ENCODE results near the gene FMNL2.

The FMNL2 gene

DNA sequence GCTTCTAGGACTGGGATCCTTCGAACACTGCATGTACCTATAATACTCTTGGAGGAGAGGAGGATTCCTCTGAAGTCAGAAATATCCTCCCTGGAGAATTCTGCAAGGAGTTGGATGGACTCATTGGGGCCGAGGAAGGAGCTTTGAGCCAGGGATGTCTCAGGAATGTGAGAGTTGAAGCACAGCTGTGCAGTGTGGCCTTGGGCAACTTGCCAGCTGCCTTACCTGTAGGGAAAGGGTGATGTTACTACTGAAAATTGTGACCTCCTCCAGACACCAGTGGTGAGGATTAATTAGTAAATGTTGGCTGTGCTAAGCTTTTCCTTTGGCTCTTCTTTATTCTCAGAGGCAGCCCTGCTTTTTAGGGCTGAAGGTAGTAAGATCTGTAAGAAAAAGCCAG is 41.4 kb downstream of the FMNL2 start:
- H3K27ac ChIP-seq = no peak overlapping the region
- TF ChIP-seq CTCF (IDR thresholded peaks at IDR 0.05) = no peak
- no peak for TF ChIP-seq ZFX (IDR thresholded peaks at IDR 0.05; ENCODE audit: borderline replicate concordance)

- TF ChIP-seq ZFX (IDR thresholded peaks at IDR 0.05; ENCODE audit: borderline replicate concordance) = no peak
- no peak for TF ChIP-seq CTCF (IDR thresholded peaks at IDR 0.05)
- no peak overlapping the region for H3K27ac ChIP-seq
Measured at GRCh38 chr2:152376968-152377367, 42.0 kb downstream of the FMNL2 start.

DNA sequence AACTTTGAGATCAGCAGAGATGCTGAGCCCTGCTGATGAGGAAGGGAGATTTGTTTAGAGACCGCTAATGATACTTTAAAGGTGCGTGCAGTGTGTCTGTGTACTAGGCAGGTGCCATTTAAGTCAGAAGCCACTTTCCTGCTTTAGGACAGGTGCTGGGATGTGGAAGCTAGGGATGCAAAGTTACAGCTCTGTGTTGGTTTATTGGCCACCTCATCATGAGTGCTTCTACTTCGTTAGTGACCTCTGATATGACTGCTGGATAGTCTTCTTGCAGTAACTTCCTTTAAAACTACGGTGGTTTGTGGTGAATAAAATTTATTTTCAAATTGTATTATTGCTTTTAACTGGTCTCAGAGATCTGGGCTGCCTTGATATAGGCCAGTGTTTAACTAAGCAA is 44.1 kb downstream of the FMNL2 start:
- no peak overlapping the region for H3K27ac ChIP-seq
- TF ChIP-seq ZFX (IDR thresholded peaks at IDR 0.05; ENCODE audit: borderline replicate concordance) = no peak
- TF ChIP-seq CTCF (IDR thresholded peaks at IDR 0.05) = no peak

DNA sequence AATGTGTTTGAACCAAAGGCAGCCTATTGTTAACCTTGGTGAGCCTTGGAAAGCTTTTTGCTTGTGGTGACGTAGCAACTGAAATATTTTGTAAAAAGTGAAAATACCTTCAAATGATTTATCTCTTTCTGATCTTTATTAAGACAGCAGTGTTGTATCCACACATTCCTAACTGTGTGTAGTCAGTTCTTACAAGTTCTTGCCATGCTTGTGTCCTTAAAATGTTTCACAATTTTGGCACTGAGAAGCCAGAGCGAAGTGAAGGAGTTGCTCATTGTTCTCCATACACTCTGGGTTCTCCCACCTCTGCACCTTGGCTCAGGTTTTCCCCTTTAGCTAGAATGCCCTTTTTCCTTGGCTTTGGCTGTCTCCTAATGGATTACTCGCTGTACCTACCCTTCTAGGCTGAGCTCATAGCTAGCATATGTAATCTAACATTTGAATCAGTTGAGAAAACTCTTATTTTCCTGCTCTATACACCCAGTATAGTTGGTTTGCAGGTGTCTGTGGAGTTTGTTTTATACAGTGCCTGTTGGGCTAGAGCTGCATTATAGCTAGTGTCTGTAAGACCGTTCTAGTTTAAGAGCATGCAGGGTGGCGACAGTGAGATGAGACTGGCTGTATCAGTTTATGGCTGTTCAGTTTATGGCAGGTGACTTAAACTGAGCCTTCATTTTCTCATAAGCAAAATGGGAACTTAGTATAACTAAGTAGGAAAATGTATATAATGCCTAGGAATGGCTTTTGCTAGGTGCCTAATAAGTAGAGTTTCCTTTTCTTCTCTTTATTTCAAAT is 45.5 kb downstream of the FMNL2 start:
- no peak overlapping the region for H3K27ac ChIP-seq
- TF ChIP-seq CTCF (IDR thresholded peaks at IDR 0.05) = no peak
- no peak for TF ChIP-seq ZFX (IDR thresholded peaks at IDR 0.05; ENCODE audit: borderline replicate concordance)

DNA sequence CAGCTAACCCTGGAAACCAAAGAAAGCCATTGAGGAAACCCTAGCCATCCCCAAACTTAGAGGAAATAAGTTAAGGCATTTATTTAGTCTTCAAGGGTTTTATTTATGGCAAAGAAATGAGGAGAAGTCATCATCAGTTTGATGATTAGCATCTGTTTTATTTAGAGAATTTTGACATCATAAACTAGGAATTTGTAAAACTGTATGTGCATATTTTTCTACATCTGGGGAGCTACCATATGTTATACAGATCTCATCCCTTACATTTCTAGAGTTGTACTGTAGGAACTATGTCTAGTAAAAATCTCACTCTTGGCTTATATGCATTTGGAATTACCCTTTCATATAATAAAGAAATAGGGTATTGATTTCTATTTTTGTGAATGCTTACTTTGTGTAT is 48.7 kb downstream of the FMNL2 start:
- TF ChIP-seq ZFX (IDR thresholded peaks at IDR 0.05; ENCODE audit: borderline replicate concordance) = no peak
- no peak for TF ChIP-seq CTCF (IDR thresholded peaks at IDR 0.05)
- no peak overlapping the region for H3K27ac ChIP-seq

GRCh38 chr2:152384992-152385391 is 50.0 kb downstream of the FMNL2 start:
- TF ChIP-seq CTCF (IDR thresholded peaks at IDR 0.05) (no peak), ZFX (IDR thresholded peaks at IDR 0.05; ENCODE audit: borderline replicate concordance) (no peak)
- H3K27ac ChIP-seq = no peak overlapping the region

- TF ChIP-seq CTCF (IDR thresholded peaks at IDR 0.05) (no peak), ZFX (IDR thresholded peaks at IDR 0.05; ENCODE audit: borderline replicate concordance) (no peak)
- no peak overlapping the region for H3K27ac ChIP-seq
Measured at GRCh38 chr2:152385650-152386049, 50.7 kb downstream of the FMNL2 start.
